ENCODE results near the gene MTF2.
"Not testable (repeated sequence)": the region's sequence is repeated elsewhere in the genome, so short reads cannot be mapped to it uniquely, and the experiment has no call there.

- TF ChIP-seq, protein P1, sequence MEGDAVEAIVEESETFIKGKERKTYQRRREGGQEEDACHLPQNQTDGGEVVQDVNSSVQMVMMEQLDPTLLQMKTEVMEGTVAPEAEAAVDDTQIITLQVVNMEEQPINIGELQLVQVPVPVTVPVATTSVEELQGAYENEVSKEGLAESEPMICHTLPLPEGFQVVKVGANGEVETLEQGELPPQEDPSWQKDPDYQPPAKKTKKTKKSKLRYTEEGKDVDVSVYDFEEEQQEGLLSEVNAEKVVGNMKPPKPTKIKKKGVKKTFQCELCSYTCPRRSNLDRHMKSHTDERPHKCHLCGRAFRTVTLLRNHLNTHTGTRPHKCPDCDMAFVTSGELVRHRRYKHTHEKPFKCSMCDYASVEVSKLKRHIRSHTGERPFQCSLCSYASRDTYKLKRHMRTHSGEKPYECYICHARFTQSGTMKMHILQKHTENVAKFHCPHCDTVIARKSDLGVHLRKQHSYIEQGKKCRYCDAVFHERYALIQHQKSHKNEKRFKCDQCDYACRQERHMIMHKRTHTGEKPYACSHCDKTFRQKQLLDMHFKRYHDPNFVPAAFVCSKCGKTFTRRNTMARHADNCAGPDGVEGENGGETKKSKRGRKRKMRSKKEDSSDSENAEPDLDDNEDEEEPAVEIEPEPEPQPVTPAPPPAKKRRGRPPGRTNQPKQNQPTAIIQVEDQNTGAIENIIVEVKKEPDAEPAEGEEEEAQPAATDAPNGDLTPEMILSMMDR (IDR thresholded peaks at IDR 0.05; ENCODE audit: low read depth, low read length) = not testable (repeated sequence)
- not testable (repeated sequence) for TF ChIP-seq POLR2A (IDR thresholded peaks at IDR 0.05; ENCODE audit: extremely low read depth, insufficient read length)
Observed at GRCh38 chr1:93165895-93166294, 86.8 kb downstream of the MTF2 start.

Measured in NB4 (cell line).